Measurements from ENCODE around the gene FBF1. TPM values are rescaled to one million over a fixed set of nuclear protein-coding genes. Genes with fewer than 3 reads are reported as not detected.

FBF1 gene
- polyA plus RNA-seq, 1 donor = 6.8 TPM

DNA sequence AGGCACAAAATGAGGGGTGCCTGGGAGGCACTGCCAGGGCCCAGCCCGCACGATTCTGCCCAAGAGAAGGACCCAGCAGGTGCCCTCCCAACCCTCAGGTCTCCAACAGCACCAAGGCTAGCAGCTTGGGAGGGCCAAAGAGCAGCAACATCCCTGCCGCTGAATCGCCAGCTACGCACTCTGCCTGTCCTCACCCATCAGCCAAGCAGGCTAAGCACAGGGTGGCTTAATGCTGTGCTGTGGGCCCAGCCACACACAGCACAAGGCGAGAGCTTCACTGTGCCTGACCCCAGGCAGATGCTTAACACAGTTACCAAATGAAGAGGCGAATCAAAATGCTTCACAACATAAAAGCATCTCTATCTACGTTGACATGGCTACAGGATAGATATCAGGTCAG lies 25.6 kb downstream of the FBF1 start:
- DNase-seq = no peak

DNA sequence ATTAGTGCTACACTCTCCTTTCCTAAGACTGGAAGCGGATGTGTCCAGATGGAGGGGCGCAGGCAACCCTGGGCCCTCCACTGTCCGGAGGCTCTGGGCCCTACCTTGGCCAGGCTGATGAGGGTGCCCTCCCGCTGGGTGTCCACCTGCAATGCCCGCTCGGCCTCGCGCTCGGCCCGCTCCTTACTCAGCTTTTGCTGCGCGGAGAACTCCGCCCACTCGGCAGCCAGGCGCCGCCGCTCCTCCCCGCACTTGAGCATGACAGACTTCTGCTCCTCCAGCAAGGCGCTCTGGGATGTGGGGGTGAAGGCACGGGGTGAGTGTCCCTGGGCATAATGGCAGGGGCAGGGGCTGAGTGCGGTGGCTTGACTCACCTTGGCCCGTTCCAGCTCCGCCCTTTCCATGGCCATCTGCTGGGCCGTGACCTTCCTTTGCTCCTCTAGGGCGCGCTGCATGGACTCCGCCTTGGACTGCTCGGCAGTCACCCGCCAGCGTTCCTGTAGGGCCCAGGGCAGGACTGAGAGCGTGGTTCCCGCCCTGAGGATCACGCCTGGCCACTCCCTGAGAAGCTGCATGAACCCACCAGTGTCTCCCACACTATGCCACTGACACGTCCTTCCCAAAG lies 26.1 kb downstream of the FBF1 start:
- no peak for DNase-seq

DNA sequence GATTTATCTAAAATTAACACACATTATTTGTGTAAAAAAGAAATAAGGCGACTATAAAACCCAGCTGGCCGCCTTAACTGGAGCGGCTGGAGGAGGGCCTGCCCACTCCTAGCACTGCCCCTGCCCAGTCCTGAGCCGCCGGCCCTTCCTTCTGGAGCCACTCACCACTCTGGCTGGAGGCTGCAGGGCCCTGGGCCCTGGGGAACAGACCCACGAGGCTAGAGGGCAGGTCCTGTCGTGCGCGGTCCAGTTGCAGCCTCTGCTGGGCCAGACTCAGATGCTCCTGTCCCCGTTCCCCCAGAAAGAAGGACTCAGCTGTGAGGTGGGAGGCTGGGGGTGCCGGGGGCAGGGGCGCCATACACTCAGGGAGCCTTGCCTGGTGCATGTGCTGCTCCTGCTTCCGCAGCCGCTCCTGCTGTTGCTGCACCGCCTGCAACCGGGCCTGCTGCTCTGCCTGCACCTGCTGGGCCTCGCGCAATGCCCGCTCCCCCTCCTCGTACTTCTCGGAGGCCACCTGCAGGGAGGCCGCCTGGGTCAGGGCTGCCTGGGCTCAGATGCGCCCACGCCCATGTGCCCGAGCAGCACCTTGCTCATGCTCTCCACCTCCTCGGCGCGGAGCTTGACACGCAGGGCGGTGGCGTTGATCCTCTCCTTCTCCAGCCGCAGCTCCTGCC lies 27.2 kb downstream of the FBF1 start:
- DNase-seq = no peak

DNA sequence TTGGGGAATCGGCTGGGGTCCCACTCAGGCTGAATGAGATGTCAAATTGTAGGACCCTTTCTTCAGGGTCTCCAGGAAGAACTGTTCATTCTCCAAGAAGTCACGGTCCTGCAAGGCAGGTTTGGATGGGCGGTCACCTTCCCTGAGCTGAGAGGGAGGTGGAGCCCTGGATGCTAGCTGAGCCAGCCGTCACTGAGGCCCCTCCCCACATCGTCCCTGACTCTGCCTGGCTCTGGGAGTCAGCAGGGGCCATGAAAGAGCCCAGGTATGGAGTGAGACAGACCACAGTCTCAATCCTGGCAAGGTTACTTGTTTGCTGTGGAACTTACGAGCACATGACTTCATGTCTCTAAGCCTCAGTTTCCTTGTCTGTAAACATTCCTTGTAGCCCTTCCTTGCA lies 30.1 kb downstream of the FBF1 start:
- DNase-seq = no peak

DNA sequence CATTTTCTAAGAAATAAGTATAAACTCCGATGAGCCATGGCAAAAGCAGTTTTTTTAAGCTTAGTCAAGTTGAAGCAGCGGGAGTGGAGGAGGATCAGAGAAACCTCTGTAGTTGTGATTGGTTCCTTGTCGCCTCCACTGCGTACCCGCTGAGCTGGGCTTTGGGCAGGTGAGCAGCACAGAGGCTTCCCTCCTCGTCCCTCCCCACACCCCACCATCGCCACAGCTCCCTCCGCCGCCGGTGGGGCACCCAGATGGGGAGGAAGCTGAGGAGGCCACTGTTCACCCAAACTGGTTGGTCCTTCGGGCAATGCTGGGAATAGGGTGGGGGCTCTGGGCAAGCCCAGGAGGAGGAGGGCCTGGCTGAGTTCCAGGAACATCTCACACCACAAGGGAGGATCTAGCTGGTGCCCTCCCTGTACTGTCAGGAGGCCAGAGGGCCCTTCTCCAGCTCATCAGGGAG lies 31.0 kb downstream of the FBF1 start:
- no peak for DNase-seq

DNA sequence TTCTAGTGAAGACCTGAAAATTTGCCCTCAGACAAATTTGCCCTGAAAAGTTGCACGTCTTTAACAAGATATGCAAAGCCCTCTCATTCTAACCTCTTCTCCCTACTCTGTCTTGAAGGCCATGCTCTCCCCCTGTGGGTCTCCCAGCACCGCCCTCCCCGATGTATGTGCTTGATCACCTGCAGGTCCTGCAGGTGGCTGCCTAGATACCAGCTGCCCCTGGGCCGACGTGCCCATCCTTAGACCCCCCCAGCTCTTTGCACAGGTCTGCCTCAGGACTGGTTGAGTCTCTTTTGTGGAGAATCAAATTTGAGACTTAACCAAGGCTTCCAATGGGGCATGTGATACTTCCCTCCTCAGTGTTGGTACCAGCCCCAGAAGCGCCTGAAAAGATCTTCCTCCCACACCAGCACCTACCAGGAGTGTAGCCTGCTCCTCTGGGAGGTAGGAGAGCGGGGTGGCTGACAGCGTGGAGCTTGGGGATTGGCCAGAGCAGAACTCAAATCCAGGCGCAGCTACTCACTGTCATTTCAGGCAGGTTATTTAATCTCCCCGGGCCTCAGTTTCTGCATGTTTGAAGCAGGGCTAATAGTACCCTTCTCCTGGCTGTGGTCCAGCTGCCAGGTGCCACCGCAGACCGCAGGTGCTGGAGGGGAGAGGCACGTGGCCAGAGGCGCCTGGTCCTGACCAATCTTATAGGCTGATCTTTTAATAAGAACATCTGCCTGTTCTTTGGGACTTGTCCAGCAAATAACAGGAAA lies 31.6 kb downstream of the FBF1 start:
- no peak for DNase-seq

DNA sequence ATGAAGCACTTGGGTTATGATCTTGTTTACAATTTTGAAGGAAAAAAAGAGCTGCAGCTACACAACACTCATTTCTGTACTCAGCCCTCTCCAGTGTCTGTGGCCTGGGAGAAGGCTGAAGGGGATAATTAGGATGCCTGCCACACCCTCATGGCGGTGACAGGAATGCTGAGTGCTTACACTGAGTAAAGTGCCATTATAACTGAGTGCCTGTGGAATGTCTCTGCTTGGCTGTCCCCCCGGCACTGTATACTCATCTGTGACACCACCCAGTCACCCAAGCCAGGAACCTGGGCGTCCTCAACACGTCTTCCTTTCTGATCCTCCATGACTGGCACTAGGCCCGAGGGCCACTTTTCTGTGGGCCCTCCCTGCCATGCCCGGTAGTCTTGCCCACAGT lies 32.6 kb downstream of the FBF1 start:
- DNase-seq = no peak

DNA sequence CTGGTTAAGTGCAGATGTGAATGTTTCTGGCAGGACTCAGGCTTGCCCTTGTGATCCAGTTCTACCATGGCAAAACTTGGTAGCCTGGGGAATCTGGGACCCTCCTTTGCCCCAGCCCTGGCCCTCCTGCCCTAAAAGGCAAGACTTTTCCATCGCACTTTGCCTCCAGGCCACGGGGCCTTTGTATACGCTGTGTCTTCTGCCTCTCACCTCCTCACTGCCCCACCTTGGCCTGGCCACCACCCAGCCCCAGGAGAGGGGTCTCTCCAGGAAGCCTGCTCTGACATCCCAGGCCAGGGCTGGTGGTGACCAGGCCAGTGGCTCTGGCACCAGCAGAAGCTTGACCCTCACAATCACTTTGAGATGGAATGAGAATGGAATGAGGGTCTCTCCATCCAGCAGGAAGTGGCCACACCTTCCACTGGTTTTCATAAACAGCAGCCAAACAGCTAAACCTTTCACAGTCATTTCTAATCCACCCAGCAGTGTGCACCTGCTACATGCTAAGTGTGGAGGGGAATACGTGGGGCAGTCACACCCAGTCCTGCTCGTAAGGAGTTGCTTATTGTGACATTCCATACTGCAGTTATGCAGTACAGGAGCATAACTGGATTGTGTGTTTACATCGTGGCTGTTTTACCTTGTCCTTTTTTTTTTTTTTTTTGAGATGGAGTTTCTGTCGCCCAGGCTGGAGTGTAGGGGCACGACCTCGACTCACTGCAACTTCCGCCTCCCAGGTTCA lies 34.5 kb downstream of the FBF1 start:
- no peak for DNase-seq

DNA sequence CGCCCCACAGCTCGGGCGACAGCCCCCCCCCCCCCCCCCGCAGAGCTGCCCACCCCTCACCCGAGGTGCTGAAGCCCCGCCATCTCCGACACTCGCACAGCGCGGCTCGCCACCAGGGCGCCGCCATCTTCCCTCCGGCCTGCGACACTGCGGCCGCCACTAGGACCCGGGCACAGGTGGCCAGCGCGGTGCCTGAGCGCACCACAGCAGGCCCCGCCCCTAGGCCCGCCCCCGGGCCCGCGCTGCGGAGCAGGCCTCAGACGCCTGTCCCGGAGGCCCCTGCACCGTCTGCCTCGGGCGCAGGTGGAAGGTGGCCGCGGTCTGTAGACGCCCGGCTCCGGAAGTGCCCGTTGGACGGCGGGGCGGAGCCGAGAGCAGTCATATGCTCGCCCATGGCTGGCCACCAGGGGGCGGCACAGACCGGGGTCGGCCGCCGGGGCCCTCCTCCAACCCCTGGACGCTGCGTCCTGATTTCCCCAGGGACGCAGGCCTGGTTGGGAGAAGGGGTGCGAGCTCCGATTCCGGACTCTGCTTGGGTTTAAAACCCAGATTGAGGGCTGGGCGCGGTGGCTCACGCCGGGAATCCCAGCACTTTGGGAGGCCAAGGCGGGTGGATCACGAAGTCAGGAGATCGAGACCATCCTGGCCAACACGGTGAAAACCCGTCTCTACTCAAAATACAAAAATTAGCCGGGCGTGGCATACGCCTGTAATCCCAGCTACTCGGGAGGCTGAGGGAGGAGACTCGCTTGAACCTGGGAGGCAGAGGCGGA lies 35.9 kb downstream of the FBF1 start, which contains the start of gene MRPL38:
Gene MRPL38 (minus strand): TSS at position 136 of the 773 bp plus-strand sequence. CDS start 9 bp downstream, at position 127.
- DNase-seq = peak; percentile 92

DNA sequence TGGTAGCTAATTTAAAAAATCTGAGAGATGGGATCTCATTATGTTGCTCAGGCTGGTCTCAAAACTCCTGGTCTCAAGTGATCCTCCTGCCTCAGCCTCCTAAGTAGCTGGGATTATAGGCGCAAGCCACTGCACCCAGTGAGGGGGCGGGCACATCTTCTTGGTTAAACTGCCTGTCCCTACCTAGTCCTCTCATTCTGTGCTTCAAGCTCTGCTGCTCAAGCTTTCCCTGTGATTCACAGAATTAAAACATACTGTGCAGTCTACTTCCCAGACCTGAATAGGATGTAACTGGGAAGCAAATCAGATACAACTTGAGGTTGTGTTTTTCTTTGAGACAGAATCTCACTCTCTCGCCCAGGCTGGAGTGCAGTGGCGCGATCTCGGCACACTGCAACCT lies 38.4 kb downstream of the FBF1 start:
- no peak for DNase-seq

DNA sequence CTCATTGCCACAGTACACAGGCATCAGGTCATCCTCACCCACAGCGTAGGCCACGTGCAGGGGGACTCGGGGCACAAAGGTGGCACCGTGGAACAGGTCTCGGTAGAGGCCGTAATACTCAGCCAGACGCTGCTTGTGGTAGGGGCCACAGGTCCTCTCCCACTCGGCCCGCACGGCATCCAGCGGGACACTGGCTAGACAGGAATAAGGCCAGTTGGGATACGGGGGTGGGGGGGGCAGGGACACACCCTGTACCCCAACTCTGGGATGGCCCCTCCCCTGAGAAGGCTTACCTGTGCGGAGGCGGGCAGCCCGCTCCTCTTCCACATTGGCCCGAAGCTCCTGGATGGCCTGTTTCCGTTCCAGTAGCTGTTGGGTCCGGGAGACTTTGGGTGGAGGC lies 39.1 kb downstream of the FBF1 start:
- DNase-seq = no peak

DNA sequence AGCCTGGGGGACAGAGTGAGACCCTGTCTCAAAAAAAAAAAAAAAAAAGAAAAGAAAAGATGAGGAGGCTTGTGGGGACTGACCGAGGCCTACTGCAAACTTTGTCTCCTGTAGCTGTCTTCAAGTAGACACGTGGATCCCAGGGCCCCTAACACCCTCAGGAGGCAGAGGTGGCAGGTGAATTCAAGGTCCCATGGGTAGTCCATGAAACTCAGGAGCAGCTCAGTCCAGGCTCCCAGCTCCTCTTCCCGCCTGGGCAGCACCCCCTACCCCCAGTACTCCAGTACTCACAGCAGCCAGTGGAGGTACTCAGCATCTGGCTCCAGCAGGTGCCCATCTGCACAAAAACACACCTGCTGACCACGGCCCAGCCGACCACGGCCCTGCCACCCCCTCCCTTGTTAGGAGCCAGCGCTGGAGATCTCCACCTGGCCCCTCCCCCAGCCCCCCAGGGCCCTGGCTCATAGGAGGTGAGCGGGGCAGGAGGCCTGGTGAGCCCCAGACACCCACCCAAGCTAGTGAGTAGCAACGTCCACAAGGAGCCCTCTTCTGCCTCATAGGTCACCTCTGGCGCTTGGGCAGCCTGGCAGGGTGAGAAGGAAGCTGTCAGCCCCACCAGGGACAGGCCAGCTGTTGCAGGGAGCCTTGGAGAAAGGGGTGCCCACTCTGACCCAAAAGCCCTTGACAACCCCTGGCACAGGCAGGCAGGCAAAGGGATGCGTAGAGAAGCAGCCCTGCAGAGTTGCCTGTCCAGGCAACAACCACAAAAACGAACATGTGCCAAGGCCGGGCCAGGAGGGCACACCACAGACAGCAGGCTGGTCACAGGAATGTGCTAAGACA lies 39.9 kb downstream of the FBF1 start:
- no peak for DNase-seq

DNA sequence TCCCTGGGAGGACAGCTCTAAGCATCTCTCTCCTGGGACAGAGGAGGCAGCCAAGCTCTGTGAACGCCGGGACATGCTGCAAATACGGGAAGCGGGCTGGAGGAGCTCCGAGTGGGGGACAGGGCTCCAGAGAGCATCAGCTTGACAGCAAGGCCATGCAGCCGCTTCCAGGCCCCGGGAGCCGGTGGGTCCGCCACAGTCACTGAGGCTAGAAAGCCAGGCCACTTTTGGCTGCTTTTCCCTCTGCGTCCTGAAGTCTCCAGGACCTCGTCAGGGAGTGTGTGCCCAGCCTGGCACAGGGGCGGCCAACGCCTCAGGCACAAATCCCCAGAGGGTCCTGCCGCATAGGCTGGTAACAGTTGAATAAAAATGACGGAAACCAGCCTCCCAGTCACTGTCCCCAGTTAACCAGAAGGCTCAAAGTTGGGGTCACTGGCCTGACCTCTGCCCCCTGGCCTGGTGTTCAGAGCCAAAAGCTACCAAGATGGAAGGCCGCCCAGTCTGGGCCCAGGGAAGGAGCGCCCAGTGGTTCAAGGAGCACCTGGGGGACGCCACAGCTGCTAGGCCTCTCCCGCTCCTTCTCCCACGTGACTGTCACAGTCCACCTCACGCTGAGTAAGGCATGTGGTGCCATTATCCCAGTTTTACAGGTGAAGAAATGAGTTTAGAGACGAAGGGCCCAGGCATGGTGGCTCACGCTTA lies 40.9 kb downstream of the FBF1 start:
- DNase-seq = no peak

DNA sequence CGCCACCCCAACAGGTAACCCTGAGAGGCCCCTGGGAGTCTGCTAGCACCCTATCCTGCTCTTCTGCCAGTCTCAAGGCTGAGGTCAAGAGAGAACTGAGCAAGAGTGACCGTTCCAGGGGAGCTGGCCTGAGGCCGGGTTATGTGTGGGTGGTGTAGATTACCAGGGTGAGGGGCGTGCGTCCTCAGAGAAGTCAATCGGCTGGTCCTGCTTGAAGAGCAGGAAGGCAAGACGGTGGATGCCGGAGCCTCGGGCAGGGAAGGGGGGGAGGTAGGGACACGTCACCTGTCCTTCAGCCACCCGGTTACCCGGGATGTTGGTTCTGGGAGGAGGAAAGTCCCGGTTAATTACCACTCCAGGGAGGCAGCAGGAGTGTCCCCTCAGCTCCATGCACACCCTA lies 41.5 kb downstream of the FBF1 start:
- DNase-seq = no peak

DNA sequence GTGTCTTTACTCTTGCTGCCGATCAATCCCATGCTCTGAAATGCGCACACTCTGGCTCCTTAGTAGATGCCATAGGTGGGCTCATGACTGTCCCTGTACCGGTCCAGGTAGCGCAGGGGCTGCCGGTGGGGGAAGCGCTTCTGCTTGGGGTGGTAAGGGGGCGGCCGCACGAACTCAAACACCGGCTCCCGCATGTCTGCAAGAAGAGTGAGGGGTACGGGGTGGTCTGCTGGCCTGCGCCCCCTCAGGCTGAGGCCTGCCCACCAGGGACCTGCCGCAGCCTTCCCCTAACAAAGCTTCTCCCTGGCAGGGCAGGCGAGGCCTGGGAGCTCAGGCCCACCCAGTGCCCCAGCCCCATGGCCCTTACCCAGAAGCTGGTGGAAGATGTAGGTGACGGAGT lies 42.1 kb downstream of the FBF1 start:
- DNase-seq = no peak

DNA sequence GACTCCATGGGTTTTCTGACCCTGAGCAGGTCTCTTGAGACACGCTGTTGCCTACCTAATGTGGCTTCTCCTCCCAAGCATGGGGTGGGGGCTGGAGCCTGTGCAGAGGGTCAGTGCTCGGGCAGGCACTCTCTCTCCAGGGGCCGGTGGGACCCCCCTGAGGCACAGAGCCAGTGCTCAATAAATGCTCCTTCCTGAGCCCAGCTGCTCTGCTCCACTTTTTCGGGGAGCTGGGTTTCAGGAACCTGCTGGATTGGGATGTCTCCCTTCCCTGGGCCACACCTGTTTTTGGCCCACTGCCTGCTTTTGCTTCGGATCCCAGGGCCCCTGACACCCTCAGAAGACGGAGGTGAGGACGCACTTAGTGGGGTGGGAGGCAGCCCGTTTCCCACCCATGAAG lies 42.8 kb downstream of the FBF1 start:
- no peak for DNase-seq

DNA sequence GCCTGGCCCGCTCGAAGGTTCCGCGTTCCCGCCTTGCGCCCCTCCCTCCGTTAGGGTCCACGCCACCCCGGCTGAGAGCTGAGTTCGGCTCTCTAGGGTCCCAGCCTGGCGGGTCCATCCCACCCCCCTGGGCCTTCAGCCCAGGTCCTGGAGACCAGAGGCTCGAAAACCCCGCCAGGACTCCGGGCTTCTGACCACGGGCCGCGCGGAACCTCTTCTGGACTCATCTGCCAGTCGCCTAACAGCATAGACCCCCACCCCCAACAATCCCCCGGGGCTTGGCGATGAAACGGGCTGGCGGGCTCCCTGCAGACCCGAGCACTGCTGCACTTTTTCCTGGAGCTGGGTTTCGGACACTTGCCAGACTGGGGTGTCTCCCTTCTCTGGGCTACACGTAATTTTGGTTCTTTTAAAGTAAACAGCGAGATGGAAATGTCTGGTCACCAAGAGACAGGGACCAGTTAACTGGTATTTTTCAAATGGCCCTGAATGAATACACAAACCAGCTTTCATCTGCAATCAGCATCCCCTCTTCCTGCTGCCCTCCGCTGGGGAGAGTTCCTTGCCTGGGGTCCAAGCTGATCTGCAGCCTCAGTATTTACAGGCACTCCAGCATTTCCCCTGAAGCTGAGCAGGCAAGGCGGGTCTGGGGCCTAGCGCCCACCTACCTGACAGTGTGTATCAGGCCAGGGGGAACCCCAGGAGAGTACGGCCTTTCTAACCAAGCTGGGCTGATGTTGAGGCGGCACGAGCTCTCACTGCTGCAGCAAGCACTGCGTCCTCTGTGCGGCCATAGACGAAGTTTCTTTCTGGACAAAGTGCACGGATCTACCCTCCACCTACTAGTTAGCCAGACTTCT lies 43.5 kb downstream of the FBF1 start:
- DNase-seq = no peak

DNA sequence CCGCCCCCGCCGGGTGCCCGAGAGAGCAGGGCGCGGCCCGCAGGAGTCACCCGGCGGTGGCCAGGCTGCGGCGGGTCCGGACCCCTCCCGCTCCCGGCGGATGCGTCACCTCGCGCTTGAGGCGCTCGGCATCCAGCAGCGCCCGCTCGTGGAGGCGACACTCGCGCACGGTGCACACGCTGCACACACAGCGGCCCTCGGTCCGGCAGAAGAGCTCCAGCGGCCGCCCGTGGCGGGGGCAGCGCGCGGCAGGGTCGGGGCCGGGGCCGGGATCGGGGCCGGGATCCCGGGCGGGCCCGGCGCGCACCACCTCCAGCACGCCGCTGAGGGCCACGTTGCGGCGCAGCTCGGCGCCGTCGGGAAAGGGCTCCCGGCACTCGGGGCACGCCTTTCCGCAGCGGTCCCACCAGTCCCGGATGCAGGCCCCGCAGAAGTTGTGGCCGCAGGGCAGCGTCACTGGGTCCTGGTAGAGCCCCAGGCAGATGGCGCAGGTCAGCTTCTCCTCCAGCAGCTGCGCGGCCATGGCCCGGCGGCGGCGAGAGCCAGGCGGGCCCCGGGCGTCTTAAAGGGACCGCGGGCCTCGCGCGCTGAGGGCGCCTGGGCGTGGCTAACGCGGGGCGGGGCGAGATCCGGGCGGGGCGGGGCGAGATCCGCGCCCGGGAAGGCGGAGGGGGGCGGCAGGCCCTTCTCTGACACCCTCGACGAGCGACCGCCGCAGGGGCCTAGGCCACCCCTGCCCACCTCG lies 44.3 kb downstream of the FBF1 start, which contains the start of gene TRIM65:
Gene TRIM65 (minus strand): TSS at position 537 of the 745 bp plus-strand sequence. CDS start 14 bp downstream, at position 523.
- peak; percentile 88 for DNase-seq
